ENCODE data around the gene SLC17A7. TPM values are rescaled to one million over a fixed set of nuclear protein-coding genes. Genes with fewer than 3 reads are reported as not detected.

The SLC17A7 gene
- total and polyA plus RNA-seq, 2 of the 4 experiments (the other 2 are of a cell fraction) = 0.03 TPM; not detected in 1

DNA sequence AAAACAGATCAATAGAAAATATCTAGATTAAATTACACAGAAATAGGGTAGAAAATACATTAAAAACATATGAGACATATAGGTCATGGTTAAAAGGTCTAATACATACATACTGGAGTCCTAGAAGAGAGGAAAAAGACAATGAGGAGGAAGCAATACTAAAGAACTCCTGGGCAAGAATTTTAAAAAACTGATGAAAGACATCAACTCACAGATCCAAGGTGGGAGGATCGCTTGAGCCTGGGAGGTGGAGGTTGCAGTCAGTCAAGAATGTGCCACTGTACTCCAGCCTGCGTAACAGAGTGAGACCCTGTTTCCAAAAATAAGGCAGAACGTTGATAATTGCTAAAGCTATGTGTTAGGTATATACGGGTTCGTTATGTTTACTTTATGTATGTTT lies 58.7 kb downstream of the SLC17A7 start:
- intact Hi-C loops (cut with micrococcal nuclease) = no loop called here
- Histone ChIP-seq H2BK15ac (ENCODE audit: low read depth, low read length) (no peak overlapping the region), H3K4me2 (ENCODE audit: low read depth, low read length) (no peak overlapping the region), H3K9me1 (ENCODE audit: insufficient read depth, low read length) (no peaks in the 10 kb centered on the region), H2BK5ac (ENCODE audit: low read depth, low read length, poor library complexity, severe bottlenecking) (no peak overlapping the region), H3K56ac (ENCODE audit: extremely low read depth, insufficient read depth, low read length) (no peak overlapping the region), H4K8ac (ENCODE audit: low read depth in 2 of 2, low read length in 2 of 2) (no peak overlapping the region), H3K9ac (ENCODE audit: low read depth, low read length) (no peak overlapping the region), H3K4me3 (ENCODE audit: insufficient read depth, low read depth, low read length) (no peak overlapping the region), H2AK5ac (ENCODE audit: low read depth, low read length) (no peak overlapping the region), H4K20me1 (ENCODE audit: insufficient read depth, low read length) (no peaks in the 10 kb centered on the region), H2AFZ (replicated peaks; ENCODE audit: low read length, poor library complexity) (no peak overlapping the region), H3K4me1 (ENCODE audit: control insufficient read depth, insufficient read depth, low read length) (no peaks in the 10 kb centered on the region), H3K14ac (replicated peaks; ENCODE audit: low read depth, low read length) (no peak overlapping the region), H2AK9ac (replicated peaks; ENCODE audit: low read depth, low read length, poor library complexity) (no peak overlapping the region), H2BK120ac (ENCODE audit: low read depth, low read length) (no peak overlapping the region), H4K91ac (ENCODE audit: insufficient read depth, low read depth, low read length) (no peak overlapping the region), H3K9me3 (ENCODE audit: control insufficient read depth, insufficient read depth, low read length) (peaks cover 4% of the 10 kb centered on the region), H3K36me3 (ENCODE audit: control insufficient read depth, insufficient read depth, low read length) (no peaks in the 10 kb centered on the region), H3K23ac (ENCODE audit: low read depth, low read length) (no peak overlapping the region), H3K27ac (ENCODE audit: insufficient read depth, low read length) (no peak overlapping the region), H3K4ac (ENCODE audit: low read depth, low read length) (no peak overlapping the region), H4K5ac (ENCODE audit: low read depth, low read length) (no peak overlapping the region), H2BK20ac (ENCODE audit: low read depth, low read length) (no peak overlapping the region), H3K18ac (ENCODE audit: low read depth, low read length) (no peak overlapping the region), H3K79me1 (ENCODE audit: low read depth in 1 of 2, low read length in 2 of 2) (no peaks in the 10 kb centered on the region), H3K27me3 (ENCODE audit: control insufficient read depth, insufficient read depth, low read length) (peaks cover 11% of the 10 kb centered on the region)
- DNase-seq (no peak), ATAC-seq (ENCODE audit: low read depth) (no peak)
- no TSS peak for BruUV-seq (replicated peaks)
- TF ChIP-seq, protein P1, sequence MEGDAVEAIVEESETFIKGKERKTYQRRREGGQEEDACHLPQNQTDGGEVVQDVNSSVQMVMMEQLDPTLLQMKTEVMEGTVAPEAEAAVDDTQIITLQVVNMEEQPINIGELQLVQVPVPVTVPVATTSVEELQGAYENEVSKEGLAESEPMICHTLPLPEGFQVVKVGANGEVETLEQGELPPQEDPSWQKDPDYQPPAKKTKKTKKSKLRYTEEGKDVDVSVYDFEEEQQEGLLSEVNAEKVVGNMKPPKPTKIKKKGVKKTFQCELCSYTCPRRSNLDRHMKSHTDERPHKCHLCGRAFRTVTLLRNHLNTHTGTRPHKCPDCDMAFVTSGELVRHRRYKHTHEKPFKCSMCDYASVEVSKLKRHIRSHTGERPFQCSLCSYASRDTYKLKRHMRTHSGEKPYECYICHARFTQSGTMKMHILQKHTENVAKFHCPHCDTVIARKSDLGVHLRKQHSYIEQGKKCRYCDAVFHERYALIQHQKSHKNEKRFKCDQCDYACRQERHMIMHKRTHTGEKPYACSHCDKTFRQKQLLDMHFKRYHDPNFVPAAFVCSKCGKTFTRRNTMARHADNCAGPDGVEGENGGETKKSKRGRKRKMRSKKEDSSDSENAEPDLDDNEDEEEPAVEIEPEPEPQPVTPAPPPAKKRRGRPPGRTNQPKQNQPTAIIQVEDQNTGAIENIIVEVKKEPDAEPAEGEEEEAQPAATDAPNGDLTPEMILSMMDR (conservative IDR thresholded peaks at IDR 0.05; ENCODE audit: low read depth, low read length) = no peak
- TF ChIP-seq FOS (IDR thresholded peaks at IDR 0.05; ENCODE audit: low read depth, low read length) = no peak
- TF ChIP-seq MXI1 (IDR thresholded peaks at IDR 0.05; ENCODE audit: borderline replicate concordance, low read depth, low read length) = no peak
- no peak for TF ChIP-seq RCOR1 (IDR thresholded peaks at IDR 0.05; ENCODE audit: insufficient replicate concordance, low read length)
- no peak for TF ChIP-seq MAZ (IDR thresholded peaks at IDR 0.05; ENCODE audit: borderline replicate concordance, low read depth, low read length)
- no peak for TF ChIP-seq BHLHE40 (IDR thresholded peaks at IDR 0.05; ENCODE audit: low read depth, low read length)
- TF ChIP-seq, protein P2, sequence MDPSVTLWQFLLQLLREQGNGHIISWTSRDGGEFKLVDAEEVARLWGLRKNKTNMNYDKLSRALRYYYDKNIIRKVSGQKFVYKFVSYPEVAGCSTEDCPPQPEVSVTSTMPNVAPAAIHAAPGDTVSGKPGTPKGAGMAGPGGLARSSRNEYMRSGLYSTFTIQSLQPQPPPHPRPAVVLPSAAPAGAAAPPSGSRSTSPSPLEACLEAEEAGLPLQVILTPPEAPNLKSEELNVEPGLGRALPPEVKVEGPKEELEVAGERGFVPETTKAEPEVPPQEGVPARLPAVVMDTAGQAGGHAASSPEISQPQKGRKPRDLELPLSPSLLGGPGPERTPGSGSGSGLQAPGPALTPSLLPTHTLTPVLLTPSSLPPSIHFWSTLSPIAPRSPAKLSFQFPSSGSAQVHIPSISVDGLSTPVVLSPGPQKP (IDR thresholded peaks at IDR 0.05; ENCODE audit: borderline replicate concordance, low read depth, low read length) = no peak
- TF ChIP-seq RFX5 (IDR thresholded peaks at IDR 0.05; ENCODE audit: low read depth, low read length) = no peak
- no peak for TF ChIP-seq CHD1 (IDR thresholded peaks at IDR 0.05; ENCODE audit: low read depth, low read length)
- no peak for TF ChIP-seq SMC3 (IDR thresholded peaks at IDR 0.05; ENCODE audit: low read depth, low read length)
- no peak for TF ChIP-seq RAD21 (IDR thresholded peaks at IDR 0.05; ENCODE audit: low read length)
- TF ChIP-seq CEBPB (IDR thresholded peaks at IDR 0.05; ENCODE audit: low read depth, low read length) = no peak
- TF ChIP-seq POLR2A (IDR thresholded peaks at IDR 0.05; ENCODE audit: low read depth, low read length) = no peak
- TF ChIP-seq, protein P3, sequence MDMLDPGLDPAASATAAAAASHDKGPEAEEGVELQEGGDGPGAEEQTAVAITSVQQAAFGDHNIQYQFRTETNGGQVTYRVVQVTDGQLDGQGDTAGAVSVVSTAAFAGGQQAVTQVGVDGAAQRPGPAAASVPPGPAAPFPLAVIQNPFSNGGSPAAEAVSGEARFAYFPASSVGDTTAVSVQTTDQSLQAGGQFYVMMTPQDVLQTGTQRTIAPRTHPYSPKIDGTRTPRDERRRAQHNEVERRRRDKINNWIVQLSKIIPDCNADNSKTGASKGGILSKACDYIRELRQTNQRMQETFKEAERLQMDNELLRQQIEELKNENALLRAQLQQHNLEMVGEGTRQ (IDR thresholded peaks at IDR 0.05; ENCODE audit: low read depth, low read length) = no peak
- TF ChIP-seq NFE2L2 (IDR thresholded peaks at IDR 0.05; ENCODE audit: low read depth, low read length) = no peak
- ChIA-PET POLR2A (ENCODE audit: unreplicated experiment) (no interaction called here), CTCF (no interaction called here)
- in situ Hi-C loops (cut with MboI; ENCODE audit: low sequenced_read_pairs) = no loop called here
- 100% methylated on average over 3 of the region's 5 CpGs; no CpG with 5 or more reads in 1 of the 2 experiments for WGBS, 2 experiments (ENCODE audit: extremely low coverage in 2 of 2, insufficient read length in 1 of 2)
- dilution Hi-C loops (cut with HindIII; ENCODE audit: low sequenced_read_pairs, unreplicated experiment) = no loop called here

Data from IMR-90 (cell line).